PC-3 (cell line): ENCODE data around the gene NSMF. TPM values are rescaled to one million over a fixed set of nuclear protein-coding genes. Genes with fewer than 3 reads are reported as not detected.

ENCODE experiments used
- ATAC-seq: fragments of 200-7000 bp; cut with Tn5 transposase; 2 replicates; pipeline ENCODE4 v1.9.1; 2020; ENCODE audit warnings: mild to moderate bottlenecking, moderate library complexity
- BruUV-seq: library from RNA; stranded (reverse); fragments of 400-500 nt; replicated peaks from 2 replicates; lab custom pipeline; 2021; lab: Mats Ljungman, UMichigan
- CTCF ChIA-PET: fragments of 300-600 bp; sonication (Branson Sonifier 250); formaldehyde crosslinking; loops from one replicate; lab custom pipeline; 2022; ENCODE audit warnings: antibody characterized with exemption; lab: Charles Lee
- POLR2A ChIA-PET: fragments of 300-600 bp; sonication (Branson Sonifier 250); formaldehyde crosslinking; loops from one replicate; lab custom pipeline; 2022; ENCODE audit warnings: antibody characterized with exemption; ENCODE audit not compliant: unreplicated experiment; lab: Charles Lee
- DNase-seq: peaks from one replicate; pipeline ENCODE4 v3.0.0-alpha.2; 2015
- H2AFZ ChIP-seq: fragments of 300-600 bp; sonication (generic); 2 replicates; pipeline ENCODE4 v1.6.0; 2016; ENCODE audit warnings: antibody characterized with exemption, low read length
- H3F3A ChIP-seq: fragments of 300-600 bp; sonication (generic); one replicate; pipeline ENCODE4 v1.6.0; 2017; ENCODE audit warnings: antibody characterized with exemption, low read length, control low read depth, mild to moderate bottlenecking; ENCODE audit not compliant: unreplicated experiment
- H3K27ac ChIP-seq: fragments of 300-600 bp; sonication (generic); 2 replicates; pipeline ENCODE4 v1.5.1; 2016; ENCODE audit warnings: mild to moderate bottlenecking, low read length
- H3K27me3 ChIP-seq: fragments of 300-600 bp; sonication (generic); 2 replicates; pipeline ENCODE4 v1.6.1; 2016; ENCODE audit warnings: low read length, mixed read lengths
- H3K36me3 ChIP-seq: fragments of 300-600 bp; sonication (generic); 2 replicates; pipeline ENCODE4 v1.6.1; 2016; ENCODE audit warnings: low read depth, mixed run types, low read length, mixed read lengths
- H3K4me1 ChIP-seq: fragments of 300-600 bp; sonication (generic); 2 replicates; pipeline ENCODE4 v1.5.1; 2016; ENCODE audit warnings: low read length; ENCODE audit not compliant: insufficient read depth
- H3K4me2 ChIP-seq: fragments of 300-600 bp; sonication (generic); 2 replicates; pipeline ENCODE4 v1.6.0; 2016; ENCODE audit warnings: low read length
- H3K4me3 ChIP-seq: fragments of 300-600 bp; sonication (generic); 2 replicates; pipeline ENCODE4 v1.5.1; 2016; ENCODE audit warnings: mild to moderate bottlenecking, low read length, mixed read lengths
- H3K79me2 ChIP-seq: fragments of 300-600 bp; sonication (generic); 2 replicates; pipeline ENCODE4 v1.6.1; 2017; ENCODE audit warnings: low read length, mixed read lengths
- H3K9ac ChIP-seq: fragments of 300-600 bp; sonication (generic); 2 replicates; pipeline ENCODE4 v1.6.0; 2016; ENCODE audit warnings: mild to moderate bottlenecking, low read length
- H3K9me2 ChIP-seq: fragments of 300-600 bp; sonication (generic); replicated peaks from 2 replicates; pipeline ENCODE4 v1.6.1; 2016; ENCODE audit warnings: mixed run types, low read length, mixed read lengths
- H3K9me3 ChIP-seq: fragments of 300-600 bp; sonication (generic); 2 replicates; pipeline ENCODE4 v1.6.1; 2016; ENCODE audit warnings: low read length, mixed read lengths
- H4K20me1 ChIP-seq: fragments of 300-600 bp; sonication (generic); 2 replicates; pipeline ENCODE4 v1.6.1; 2016; ENCODE audit warnings: low read length, mixed read lengths
- EZH2 ChIP-seq: fragments of 300-600 bp; sonication (generic); IDR thresholded peaks from one replicate; pipeline ENCODE4 v1.6.1; 2017; ENCODE audit warnings: antibody characterized with exemption, mild to moderate bottlenecking, low read length; ENCODE audit not compliant: unreplicated experiment
- EZH2phosphoT487 ChIP-seq: fragments of 300-600 bp; sonication (generic); IDR thresholded peaks from 2 replicates; pipeline ENCODE4 v1.6.1; 2018; ENCODE audit warnings: mild to moderate bottlenecking, antibody characterized with exemption, low read length, borderline replicate concordance
- intact Hi-C: fragments of 100-400 bp; cut with micrococcal nuclease; formaldehyde crosslinking; loops from 2 replicates; pipeline ENCODE4 v1.9.0; 2023
- total RNA-seq: library from RNA; depleted of rRNA; stranded (reverse); fragments of >200 nt; gene quantifications from 2 replicates; pipeline ENCODE4 v1.2.3, GENCODE V29; 2014
- TF ChIP-seq, protein P1 (sequence below): fragments of 300-600 bp; sonication (generic); conservative IDR thresholded peaks from 2 replicates; pipeline ENCODE4 v1.5.1; 2017; ENCODE audit warnings: antibody characterized with exemption, low read depth, mild to moderate bottlenecking, low read length

Gene NSMF
- total RNA-seq, 1 experiment from 2014 or later = 30.8 TPM

DNA sequence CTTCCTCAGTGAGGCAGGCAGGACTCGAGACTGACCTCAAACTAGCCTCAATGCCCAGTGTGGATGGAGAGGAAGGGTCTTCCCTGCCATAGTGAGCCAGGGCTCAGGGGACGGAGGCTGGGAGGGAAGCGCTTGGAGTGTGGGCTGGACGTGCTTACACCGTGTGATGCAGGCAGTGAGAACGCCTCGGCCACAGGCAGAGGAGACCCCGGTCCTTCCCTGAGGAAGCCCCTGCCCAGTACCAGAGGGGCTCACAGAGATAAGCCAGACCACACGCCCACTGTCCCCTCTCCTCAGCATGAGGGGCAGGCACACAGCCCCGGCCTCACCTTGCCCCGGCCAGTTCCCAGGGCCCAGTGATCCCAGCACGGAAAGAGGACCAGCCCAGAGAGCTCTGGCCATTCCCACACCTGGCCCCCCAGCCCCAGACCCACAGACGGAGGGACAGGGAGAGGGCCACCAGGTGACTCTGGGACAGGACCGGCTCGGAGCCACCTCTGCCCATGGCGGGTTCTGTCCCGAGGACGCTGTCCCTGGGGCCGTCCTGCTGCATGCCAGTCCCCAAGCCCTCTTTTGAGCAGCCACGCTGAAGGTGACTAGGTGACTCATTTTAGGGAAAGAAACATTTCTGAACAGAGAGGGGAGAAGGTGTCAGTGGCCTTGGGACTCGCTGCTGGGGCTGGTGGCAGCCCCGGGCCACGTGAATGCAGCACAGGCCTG, 6.0 kb upstream of the NSMF start:
- no peak for TF ChIP-seq EZH2
- TF ChIP-seq, protein P1, sequence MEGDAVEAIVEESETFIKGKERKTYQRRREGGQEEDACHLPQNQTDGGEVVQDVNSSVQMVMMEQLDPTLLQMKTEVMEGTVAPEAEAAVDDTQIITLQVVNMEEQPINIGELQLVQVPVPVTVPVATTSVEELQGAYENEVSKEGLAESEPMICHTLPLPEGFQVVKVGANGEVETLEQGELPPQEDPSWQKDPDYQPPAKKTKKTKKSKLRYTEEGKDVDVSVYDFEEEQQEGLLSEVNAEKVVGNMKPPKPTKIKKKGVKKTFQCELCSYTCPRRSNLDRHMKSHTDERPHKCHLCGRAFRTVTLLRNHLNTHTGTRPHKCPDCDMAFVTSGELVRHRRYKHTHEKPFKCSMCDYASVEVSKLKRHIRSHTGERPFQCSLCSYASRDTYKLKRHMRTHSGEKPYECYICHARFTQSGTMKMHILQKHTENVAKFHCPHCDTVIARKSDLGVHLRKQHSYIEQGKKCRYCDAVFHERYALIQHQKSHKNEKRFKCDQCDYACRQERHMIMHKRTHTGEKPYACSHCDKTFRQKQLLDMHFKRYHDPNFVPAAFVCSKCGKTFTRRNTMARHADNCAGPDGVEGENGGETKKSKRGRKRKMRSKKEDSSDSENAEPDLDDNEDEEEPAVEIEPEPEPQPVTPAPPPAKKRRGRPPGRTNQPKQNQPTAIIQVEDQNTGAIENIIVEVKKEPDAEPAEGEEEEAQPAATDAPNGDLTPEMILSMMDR = no peak
- no peak for TF ChIP-seq EZH2phosphoT487
- H4K20me1 ChIP-seq = no peaks in the 10 kb centered on the region
- BruUV-seq = no TSS peak
- no peaks in the 10 kb centered on the region for H3K27me3 ChIP-seq
- H2AFZ ChIP-seq = no peak overlapping the region
- ATAC-seq (no peak), DNase-seq (no peak)
- H3K9me2 ChIP-seq = no peaks in the 10 kb centered on the region
- H3F3A ChIP-seq = no peaks in the 10 kb centered on the region
- no peak overlapping the region for H3K4me3 ChIP-seq
- no peaks in the 10 kb centered on the region for H3K36me3 ChIP-seq
- POLR2A ChIA-PET = no interaction called here
- no peak overlapping the region for H3K4me2 ChIP-seq
- H3K79me2 ChIP-seq = no peaks in the 10 kb centered on the region
- no peaks in the 10 kb centered on the region for H3K4me1 ChIP-seq
- intact Hi-C loops = no loop called here
- no peak overlapping the region for H3K9ac ChIP-seq
- H3K27ac ChIP-seq = no peak overlapping the region
- no peaks in the 10 kb centered on the region for H3K9me3 ChIP-seq
- CTCF ChIA-PET = no interaction called here

DNA sequence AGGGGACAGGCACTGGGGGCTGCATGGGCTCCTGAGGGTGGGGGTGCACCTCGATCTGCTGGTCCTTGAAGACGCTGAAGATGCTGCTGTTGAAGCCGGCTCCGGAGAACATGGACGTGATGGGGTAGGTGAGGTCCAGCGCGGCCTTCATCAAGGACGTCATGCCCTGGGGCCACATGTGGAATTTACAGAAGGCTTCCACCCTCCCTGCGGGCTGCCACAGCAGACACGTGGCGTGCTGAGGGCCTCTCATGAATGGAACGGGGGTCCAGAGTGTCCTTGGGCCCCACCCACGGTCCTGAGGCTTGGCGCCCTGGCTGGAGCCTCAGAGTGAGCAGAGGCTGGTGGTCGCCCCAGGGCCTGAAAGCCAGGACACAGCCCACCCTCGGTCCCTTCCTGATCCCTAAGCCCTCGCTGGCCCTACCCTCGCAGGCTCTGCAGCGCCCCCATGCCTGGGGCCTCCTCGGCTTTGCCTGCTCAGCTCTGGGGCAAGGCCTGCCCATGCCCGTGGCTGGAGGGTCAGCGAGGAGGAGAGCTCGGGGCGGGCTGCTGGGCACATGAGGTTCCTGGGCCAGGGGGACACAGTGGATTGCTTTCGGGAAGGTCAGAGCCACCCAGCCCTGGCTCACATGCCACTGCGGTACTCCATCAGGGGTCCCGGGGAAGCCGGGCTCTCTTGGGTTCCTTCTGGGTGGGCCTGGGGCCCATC, 5.3 kb upstream of the NSMF start:
- Histone ChIP-seq H3K27ac (no peak overlapping the region), H3K79me2 (no peaks in the 10 kb centered on the region), H4K20me1 (no peaks in the 10 kb centered on the region), H3K4me1 (peaks cover 2% of the 10 kb centered on the region; the same call in 1 of the 2 replicates), H3F3A (no peaks in the 10 kb centered on the region), H3K36me3 (no peaks in the 10 kb centered on the region), H3K4me2 (no peak overlapping the region), H3K9me2 (no peaks in the 10 kb centered on the region), H3K9me3 (no peaks in the 10 kb centered on the region), H3K4me3 (no peak overlapping the region), H3K27me3 (no peaks in the 10 kb centered on the region), H3K9ac (no peak overlapping the region), H2AFZ (no peak overlapping the region)
- CTCF ChIA-PET = no interaction called here
- TF ChIP-seq EZH2phosphoT487 = no peak
- TF ChIP-seq, protein P1 = no peak
- TF ChIP-seq EZH2 = no peak
- BruUV-seq = no TSS peak
- intact Hi-C loops = no loop called here
- ATAC-seq (no peak), DNase-seq (no peak)
- POLR2A ChIA-PET = no interaction called here

DNA sequence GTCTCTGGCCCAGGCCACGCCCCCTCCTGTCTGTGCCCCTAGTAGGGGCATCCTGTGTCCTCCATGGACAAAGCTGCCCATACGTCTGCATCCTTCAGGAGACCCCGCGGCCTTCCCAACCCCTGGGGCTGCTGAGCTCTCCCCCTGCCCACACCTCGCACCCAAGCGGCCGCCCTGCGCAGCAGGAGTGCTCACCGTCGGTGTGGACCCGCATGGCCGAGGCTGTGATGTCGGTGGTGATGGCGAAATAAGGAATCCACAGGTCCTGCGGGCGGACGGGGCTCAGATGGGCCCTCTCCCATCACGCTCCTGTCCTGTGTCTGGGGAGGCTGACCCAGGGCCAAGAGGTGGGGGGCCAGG, 4.8 kb upstream of the NSMF start:
- Histone ChIP-seq H3K4me3 (no peak overlapping the region), H4K20me1 (no peaks in the 10 kb centered on the region), H3K9me2 (no peaks in the 10 kb centered on the region), H3K79me2 (no peaks in the 10 kb centered on the region), H3F3A (no peaks in the 10 kb centered on the region), H2AFZ (no peak overlapping the region), H3K9me3 (no peaks in the 10 kb centered on the region), H3K27me3 (no peaks in the 10 kb centered on the region), H3K4me1 (peaks cover 4% of the 10 kb centered on the region; the same call in 1 of the 2 replicates), H3K36me3 (no peaks in the 10 kb centered on the region), H3K4me2 (no peak overlapping the region), H3K27ac (no peak overlapping the region), H3K9ac (no peak overlapping the region)
- no peak for TF ChIP-seq EZH2phosphoT487
- no peak for TF ChIP-seq EZH2
- TF ChIP-seq, protein P1 = no peak
- POLR2A ChIA-PET = no interaction called here
- no TSS peak for BruUV-seq
- DNase-seq (no peak), ATAC-seq (no peak)
- intact Hi-C loops = no loop called here
- CTCF ChIA-PET = no interaction called here
